Tibial nerve (tissue), 4 donors: ENCODE measurements around the gene BIN2. TPM values are rescaled to one million over a fixed set of nuclear protein-coding genes. Genes with fewer than 3 reads are reported as not detected.
A peak's percentile ranks its signal among the peaks of the same experiment; 100 is the strongest.

ENCODE experiments used
- DNase-seq, 2 donors: peaks; one replicate each; pipeline ENCODE4 v3.0.0-alpha.2; 2019; ENCODE audit warnings: low spot score in 2 of 2
- H3K27ac ChIP-seq, 4 donors: fragments of 200-600 bp; sonication (generic) in 3 of 4; one replicate each; pipeline ENCODE4 v1.5.1; 2017 to 2019; ENCODE audit warnings: mild to moderate bottlenecking in 1 of 4
- H3K27me3 ChIP-seq, 2 donors: fragments of 200-600 bp; sonication (generic) in 1 of 2; one replicate each; pipeline versions ENCODE4 v1.5.1 to v1.6.0; 2017 to 2019
- H3K36me3 ChIP-seq, 3 donors: fragments of 200-600 bp; sonication (generic); one replicate each; pipeline ENCODE4 v1.5.1; 2018 to 2019
- H3K4me1 ChIP-seq, 4 donors: fragments of 200-600 bp; sonication (generic) in 3 of 4; one replicate each; pipeline ENCODE4 v1.5.1; 2017 to 2019
- H3K4me3 ChIP-seq, 4 donors: fragments of 200-600 bp; sonication (generic) in 3 of 4; one replicate each; pipeline ENCODE4 v1.5.1; 2017 to 2019; ENCODE audit warnings: mild to moderate bottlenecking in 1 of 4, moderate library complexity in 1 of 4
- H3K9me3 ChIP-seq, 4 donors: fragments of 200-600 bp; sonication (generic) in 3 of 4; one replicate each; pipeline ENCODE4 v1.5.1; 2017 to 2019
- CTCF ChIP-seq, 5 experiments: fragments of 200-600 bp in 3 of 5; fragments of 450-650 bp in 2 of 5; sonication (generic) in 3 of 5; IDR thresholded peaks; one replicate each; pipeline ENCODE4 v1.5.1; 2016 to 2019; ENCODE audit warnings: antibody characterized with exemption in 5 of 5, mild to moderate bottlenecking in 3 of 5, moderate library complexity in 2 of 5
- EP300 ChIP-seq, 2 donors: sonication (generic); formaldehyde crosslinking; IDR thresholded peaks; one replicate each; pipeline ENCODE4 v1.6.1; 2017; ENCODE audit warnings: antibody characterized with exemption in 2 of 2, mild to moderate bottlenecking in 1 of 2
- POLR2A ChIP-seq, 2 donors: fragments of 450-650 bp; IDR thresholded peaks; one replicate each; pipeline ENCODE4 v1.6.1; 2017; ENCODE audit warnings: antibody characterized with exemption in 2 of 2, mild to moderate bottlenecking in 2 of 2, moderate library complexity in 2 of 2
- WGBS, 2 donors: methylation state at CpG; one replicate each; pipeline ENCODE4 v1.1.5; 2018; 5-methylcytosine and 5-hydroxymethylcytosine counted together
- total RNA-seq, 4 donors: library from RNA; depleted of rRNA; stranded (reverse); fragments of >200 nt; gene quantifications; one replicate each; pipeline ENCODE4 v1.1.0, GENCODE V29; 2016

Gene BIN2
- total RNA-seq, 4 donors from 2014 or later = 2.8 to 11.1 (median 4.3) TPM

DNA sequence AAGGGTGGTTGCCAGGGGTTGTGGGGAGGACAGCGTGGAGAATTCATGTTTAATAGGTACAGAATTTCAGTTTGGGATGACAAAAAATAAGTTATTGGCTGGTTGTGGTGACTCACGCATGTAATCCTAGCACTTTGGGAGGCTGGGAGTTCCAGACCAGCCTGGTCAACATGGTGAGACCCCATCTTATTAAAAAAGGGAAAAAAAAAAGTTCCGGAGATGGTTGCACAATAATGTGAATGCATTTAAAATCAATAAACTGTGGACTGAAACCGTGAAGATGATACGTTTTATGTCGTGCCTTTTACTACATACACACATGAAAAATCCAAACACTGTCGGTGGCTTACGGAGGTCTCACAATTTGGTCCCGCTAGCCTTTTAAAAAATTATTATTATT lies 46.7 kb upstream of the BIN2 start:
- H3K4me3 ChIP-seq = no peak overlapping the region
- no peak for DNase-seq
- H3K9me3 ChIP-seq = no peaks in the 10 kb centered on the region
- WGBS, 2 donors = 95 to 96% methylated on average over 9 of the region's 9 CpGs
- no peak for TF ChIP-seq CTCF (IDR thresholded peaks at IDR 0.05)
- no peaks in the 10 kb centered on the region for H3K36me3 ChIP-seq
- H3K4me1 ChIP-seq = peaks cover 0 to 14% (median 4%) of the 10 kb centered on the region in 4 donors
- H3K27ac ChIP-seq = peak overlapping the region in 1 of 4 donors; percentile 36
- no peaks in the 10 kb centered on the region for H3K27me3 ChIP-seq

DNA sequence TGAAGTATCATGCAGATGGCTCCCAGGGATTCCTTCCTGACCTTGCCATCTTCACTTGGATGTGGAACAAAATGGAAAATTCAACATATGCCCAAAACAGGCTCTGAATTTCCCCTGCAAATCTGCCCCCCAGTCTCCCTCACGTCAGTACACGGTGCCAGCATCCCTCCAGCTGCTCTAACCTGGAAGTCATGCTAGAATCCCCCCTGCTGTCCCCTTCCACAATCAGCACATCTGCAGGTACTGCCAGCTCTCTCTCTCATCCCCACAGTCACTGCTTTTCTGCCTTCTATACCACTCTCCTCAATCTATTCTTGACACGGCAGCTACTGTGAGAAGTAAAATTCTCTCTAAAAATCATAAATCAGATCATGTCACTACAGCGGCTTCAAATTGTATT lies 45.6 kb upstream of the BIN2 start:
- H3K4me3 ChIP-seq = no peak overlapping the region
- H3K4me1 ChIP-seq = peaks cover 0 to 14% (median 4%) of the 10 kb centered on the region in 4 donors
- no peaks in the 10 kb centered on the region for H3K27me3 ChIP-seq
- DNase-seq = no peak
- 86 to 93% methylated on average over 4 of the region's 4 CpGs for WGBS, 2 donors
- H3K27ac ChIP-seq = no peak overlapping the region
- TF ChIP-seq CTCF (IDR thresholded peaks at IDR 0.05) (no peak), EP300 (IDR thresholded peaks at IDR 0.05) (no peak), POLR2A (IDR thresholded peaks at IDR 0.05) (no peak)
- H3K36me3 ChIP-seq = no peaks in the 10 kb centered on the region
- H3K9me3 ChIP-seq = no peaks in the 10 kb centered on the region

- no peak for DNase-seq
Observed at GRCh38 chr12:51368640-51369517, 44.9 kb upstream of the BIN2 start.

DNA sequence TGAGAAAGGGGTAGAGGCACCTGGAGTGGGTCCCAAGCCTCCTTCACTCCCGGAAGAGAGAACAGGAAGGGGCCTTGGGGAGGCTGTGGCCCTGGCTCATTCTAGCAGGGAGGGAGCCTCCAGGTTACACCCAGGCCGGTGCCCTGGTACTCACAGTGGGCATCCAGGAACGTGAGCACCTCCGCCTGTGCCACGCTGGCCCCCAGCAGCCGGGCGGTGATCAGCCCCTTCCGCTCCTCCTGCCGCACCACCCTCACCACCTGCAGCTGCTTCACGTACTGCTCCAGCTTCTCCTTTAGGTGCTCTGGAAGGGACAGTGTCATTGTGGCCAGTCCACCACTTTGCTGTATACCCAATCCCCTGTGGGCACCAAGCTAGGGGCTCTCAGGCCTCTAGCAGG lies 41.3 kb upstream of the BIN2 start:
- H3K4me3 ChIP-seq = no peak overlapping the region
- no peaks in the 10 kb centered on the region for H3K27me3 ChIP-seq
- H3K27ac ChIP-seq = no peak overlapping the region
- WGBS, 2 donors = 88 to 95% methylated on average over 10 of the region's 10 CpGs
- TF ChIP-seq POLR2A (IDR thresholded peaks at IDR 0.05) (no peak), CTCF (IDR thresholded peaks at IDR 0.05) (no peak), EP300 (IDR thresholded peaks at IDR 0.05) (no peak)
- peaks cover 0 to 7% (median 0%) of the 10 kb centered on the region in 4 donors for H3K4me1 ChIP-seq
- DNase-seq = no peak
- H3K9me3 ChIP-seq = no peaks in the 10 kb centered on the region
- H3K36me3 ChIP-seq = no peaks in the 10 kb centered on the region

More at GRCh38 chr12:51368640-51369517, 44.9 kb upstream of the BIN2 start:
- H3K9me3 ChIP-seq = no peaks in the 10 kb centered on the region
- no peaks in the 10 kb centered on the region for H3K27me3 ChIP-seq
- peaks cover 0 to 14% (median 4%) of the 10 kb centered on the region in 4 donors for H3K4me1 ChIP-seq
- H3K4me3 ChIP-seq = no peak overlapping the region
- no peak overlapping the region for H3K27ac ChIP-seq
- H3K36me3 ChIP-seq = no peaks in the 10 kb centered on the region
- 59 to 66% methylated on average over 17 of the region's 17 CpGs for WGBS, 2 donors
- TF ChIP-seq CTCF (IDR thresholded peaks at IDR 0.05) (no peak), EP300 (IDR thresholded peaks at IDR 0.05) (no peak), POLR2A (IDR thresholded peaks at IDR 0.05) (no peak)

DNA sequence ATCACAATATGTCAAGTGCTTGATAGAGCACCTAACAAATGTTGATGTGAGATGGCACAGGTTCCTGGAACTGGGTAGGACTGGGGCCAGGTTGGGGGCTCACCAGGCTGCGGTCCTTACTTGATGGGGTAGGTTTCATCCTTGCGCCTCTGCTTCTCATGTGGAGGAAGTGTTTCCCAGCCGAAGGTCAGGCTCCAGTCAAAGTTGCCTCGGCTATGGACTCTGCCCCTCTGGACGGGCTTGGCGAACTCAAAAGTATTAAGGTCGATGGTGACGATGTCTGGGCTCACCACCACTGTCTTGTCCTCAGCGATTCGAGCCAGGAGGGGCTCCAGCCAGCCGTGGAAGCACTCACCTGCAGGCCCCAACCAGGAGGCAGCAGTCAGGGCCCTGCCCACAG lies 40.0 kb upstream of the BIN2 start:
- Histone ChIP-seq H3K27ac (no peak overlapping the region), H3K4me3 (no peak overlapping the region), H3K9me3 (no peaks in the 10 kb centered on the region), H3K36me3 (no peaks in the 10 kb centered on the region), H3K27me3 (no peaks in the 10 kb centered on the region), H3K4me1 (peaks cover 0 to under 1% (median 0%) of the 10 kb centered on the region in 4 donors)
- no peak for TF ChIP-seq EP300 (IDR thresholded peaks at IDR 0.05)
- TF ChIP-seq POLR2A (IDR thresholded peaks at IDR 0.05) = no peak
- TF ChIP-seq CTCF (IDR thresholded peaks at IDR 0.05) = no peak
- DNase-seq = no peak
- 90 to 91% methylated on average over 11 of the region's 11 CpGs for WGBS, 2 donors
